ENCODE data around the gene FAF2. TPM values are rescaled to one million over a fixed set of nuclear protein-coding genes. Genes with fewer than 3 reads are reported as not detected.
A peak's percentile ranks its signal among the peaks of the same experiment; 100 is the strongest.

Gene FAF2
- total RNA-seq, 1 experiment from 2014 or later: 32.9 TPM

- TF ChIP-seq AR (CRISPR knock-in tag; IDR thresholded peaks at IDR 0.05) (no peak), E2F4 (CRISPR knock-in tag; IDR thresholded peaks at IDR 0.05; ENCODE audit: borderline replicate concordance, low read depth) (no peak), ZNF671 (CRISPR knock-in tag; IDR thresholded peaks at IDR 0.05) (no peak), ATF3 (CRISPR knock-in tag; conservative IDR thresholded peaks at IDR 0.05) (no peak), MXD4 (CRISPR knock-in tag; IDR thresholded peaks at IDR 0.05; ENCODE audit: borderline replicate concordance) (no peak), CTCF (IDR thresholded peaks at IDR 0.05) (no peak), ZBTB21 (CRISPR knock-in tag; IDR thresholded peaks at IDR 0.05; ENCODE audit: borderline replicate concordance) (no peak), NFATC4 (CRISPR knock-in tag; IDR thresholded peaks at IDR 0.05) (no peak), OVOL2 (CRISPR knock-in tag; IDR thresholded peaks at IDR 0.05; ENCODE audit: borderline replicate concordance) (no peak), HMGA2 (CRISPR knock-in tag; IDR thresholded peaks at IDR 0.05) (no peak), NFYB (CRISPR knock-in tag; conservative IDR thresholded peaks at IDR 0.05; ENCODE audit: low read depth) (0 out of 2 replicates have a peak, but pooled peaks have one; percentile 32), CREB1 (CRISPR knock-in tag; IDR thresholded peaks at IDR 0.05) (no peak), CREM (CRISPR knock-in tag; IDR thresholded peaks at IDR 0.05) (peak; percentile 58; the same call in 1 of the 2 replicates)
These were observed 88.1 kb downstream of the FAF2 start (continued) for GRCh38 chr5:176536132-176536901.

GRCh38 chr5:176536902-176537553 lies 88.8 kb downstream of the FAF2 start, which contains the start of gene RNF44:
TSS of gene RNF44 (minus strand) at chr5:176537402. CDS start at chr5:176532472, 4,930 bp downstream.
- Mint-ChIP-seq H3K27me3 (ENCODE audit: low read depth) (no peaks in the 10 kb centered on the region), H3K4me3 (peak within 1 kb of the TSS; percentile 94), H3K4me1 (peaks cover 66% of the 10 kb centered on the region), H3K9me3 (no peaks in the 10 kb centered on the region), H3K36me3 (peaks cover 16% of the 10 kb centered on the region), H3K27ac (peak within 1 kb of the TSS; percentile 100)
- DNase-seq (ENCODE audit: low spot score) (peak; percentile 99), ATAC-seq (peak; percentile 49)
- CTCF ChIA-PET: interaction anchor here (0.8 to 2.4 kb wide), 17 partner anchors 16 to 920 kb away, joined by 3 to 26 read pairs (median 5); partner anchors contain the start of genes CLTB, EIF4E1B, FAF2 and HIGD2A
- POLR2A ChIA-PET: interaction anchor here (0.5 to 3.4 kb wide), 13 partner anchors 9 to 979 kb away, joined by 3 to 30 read pairs (median 3); partner anchors contain the start of genes EIF4E1B, FAF2, HIGD2A and NOP16
- no peak for TF ChIP-seq TCF7 (CRISPR knock-in tag; IDR thresholded peaks at IDR 0.05; ENCODE audit: low read depth)
- no peak; the same call in none of the 2 replicates for TF ChIP-seq SP1 (CRISPR knock-in tag; conservative IDR thresholded peaks at IDR 0.05)
- 0 out of 2 replicates have a peak, but pooled peaks have one; percentile 30 for TF ChIP-seq ZNF416 (CRISPR knock-in tag; IDR thresholded peaks at IDR 0.05)
- no peak for TF ChIP-seq CTCF (IDR thresholded peaks at IDR 0.05)
- no peak for TF ChIP-seq ATF3 (CRISPR knock-in tag; conservative IDR thresholded peaks at IDR 0.05)
- TF ChIP-seq ZSCAN18 (CRISPR knock-in tag; IDR thresholded peaks at IDR 0.05): no peak
- TF ChIP-seq ETV6 (CRISPR knock-in tag; IDR thresholded peaks at IDR 0.05): no peak
- TF ChIP-seq MAX (CRISPR knock-in tag; IDR thresholded peaks at IDR 0.05): no peak
- TF ChIP-seq ATF2 (CRISPR knock-in tag; IDR thresholded peaks at IDR 0.05; ENCODE audit: borderline replicate concordance, low read depth): no peak
- TF ChIP-seq SMAD3 (CRISPR knock-in tag; IDR thresholded peaks at IDR 0.05; ENCODE audit: borderline replicate concordance): no peak
- 0 out of 2 replicates have a peak, but pooled peaks have one; percentile 22 for TF ChIP-seq ZNF219 (CRISPR knock-in tag; IDR thresholded peaks at IDR 0.05; ENCODE audit: borderline replicate concordance)
